H1 (cell line): ENCODE measurements around the gene CSF2. TPM values are rescaled to one million over a fixed set of nuclear protein-coding genes. Genes with fewer than 3 reads are reported as not detected.

Experiments used
- CBX5 ChIP-seq: fragments of 300-800, 300-1000 bp; sonication (generic); IDR thresholded peaks from 2 replicates; pipeline ENCODE4 v1.7.1; 2016; ENCODE audit warnings: antibody characterized with exemption, low read length, low read depth
- CBX8 ChIP-seq: fragments of 300-800, 300-1000 bp; sonication (generic); IDR thresholded peaks from 2 replicates; pipeline ENCODE4 v1.7.1; 2016; ENCODE audit warnings: low read depth, low read length, borderline replicate concordance
- EGR1 ChIP-seq: IDR thresholded peaks from 2 replicates; pipeline ENCODE4 v1.6.1; 2011; ENCODE audit warnings: low read depth, low read length, borderline replicate concordance
- EP300 ChIP-seq, 2 experiments: IDR thresholded peaks; 1 replicate in 1 of 2; 2 replicates in 1 of 2; pipeline ENCODE4 v1.6.1; 2011 to 2012; ENCODE audit warnings: low read depth in 2 of 2, low read length in 2 of 2, mild to moderate bottlenecking in 2 of 2, borderline replicate concordance in 1 of 2, inconsistent platforms in 1 of 2, moderate library complexity in 1 of 2
- HDAC6 ChIP-seq: IDR thresholded peaks from one replicate; pipeline ENCODE4 v1.7.1; 2012; ENCODE audit warnings: low read depth, mild to moderate bottlenecking, inconsistent platforms, low read length, moderate library complexity
- RXRA ChIP-seq: IDR thresholded peaks from 2 replicates; pipeline ENCODE4 v1.6.1; 2011; ENCODE audit warnings: low read depth, mild to moderate bottlenecking, low read length, moderate library complexity; ENCODE audit not compliant: insufficient read depth
- USF2 ChIP-seq: IDR thresholded peaks from 2 replicates; pipeline ENCODE4 v1.6.1; 2011; ENCODE audit warnings: low read length, improper control_type of control experiment
- ZNF274 ChIP-seq: IDR thresholded peaks from 2 replicates; pipeline ENCODE4 v1.7.0; 2012; ENCODE audit warnings: low read length, borderline replicate concordance; ENCODE audit errors: extremely low read depth
- polyA plus RNA-seq, 7 experiments: library from polyadenylated mRNA; depleted of rRNA in 3 of 7; stranded (reverse) in 5 of 7; unstranded in 2 of 7; fragments of >200 nt in 5 of 7; fragments of 200-250 nt in 2 of 7; gene quantifications; 1 replicate in 5 of 7; 2 replicates in 1 of 7; 4 replicates in 1 of 7; pipeline versions ENCODE4 v1.2.1 to v1.2.3, GENCODE V29; 2011 to 2013; ENCODE audit warnings: missing spikeins in 2 of 7, mixed read lengths in 2 of 7
- total RNA-seq: library from RNA; stranded (reverse); fragmentation: NEBNext Ultra II Directional; extraction: Animal tissue kit (Norgen Biotek cat#: 25700); gene quantifications from 2 replicates; pipeline ENCODE4 v1.2.1, GENCODE V29; 2021
- TF ChIP-seq, protein P1 (sequence below): fragments of 300-600 bp; sonication (generic); IDR thresholded peaks from 2 replicates; pipeline ENCODE4 v1.7.1; 2012; ENCODE audit warnings: low read length, moderate library complexity, mild to moderate bottlenecking, inconsistent platforms; ENCODE audit not compliant: insufficient replicate concordance

CSF2 gene
- total and polyA plus RNA-seq, 2 of the 8 experiments (the other 6 are each of a cell fraction or from before 2014, with no cell fraction given): not detected

DNA sequence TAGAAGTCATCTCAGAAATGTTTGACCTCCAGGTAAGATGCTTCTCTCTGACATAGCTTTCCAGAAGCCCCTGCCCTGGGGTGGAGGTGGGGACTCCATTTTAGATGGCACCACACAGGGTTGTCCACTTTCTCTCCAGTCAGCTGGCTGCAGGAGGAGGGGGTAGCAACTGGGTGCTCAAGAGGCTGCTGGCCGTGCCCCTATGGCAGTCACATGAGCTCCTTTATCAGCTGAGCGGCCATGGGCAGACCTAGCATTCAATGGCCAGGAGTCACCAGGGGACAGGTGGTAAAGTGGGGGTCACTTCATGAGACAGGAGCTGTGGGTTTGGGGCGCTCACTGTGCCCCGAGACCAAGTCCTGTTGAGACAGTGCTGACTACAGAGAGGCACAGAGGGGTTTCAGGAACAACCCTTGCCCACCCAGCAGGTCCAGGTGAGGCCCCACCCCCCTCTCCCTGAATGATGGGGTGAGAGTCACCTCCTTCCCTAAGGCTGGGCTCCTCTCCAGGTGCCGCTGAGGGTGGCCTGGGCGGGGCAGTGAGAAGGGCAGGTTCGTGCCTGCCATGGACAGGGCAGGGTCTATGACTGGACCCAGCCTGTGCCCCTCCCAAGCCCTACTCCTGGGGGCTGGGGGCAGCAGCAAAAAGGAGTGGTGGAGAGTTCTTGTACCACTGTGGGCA, 642 bp downstream of the CSF2 start (continued):
- TF ChIP-seq ZNF274: no peak
- no peak for TF ChIP-seq EGR1
- no peak for TF ChIP-seq CBX5
- TF ChIP-seq RXRA: no peak
- no peak for TF ChIP-seq USF2
- TF ChIP-seq CBX8: no peak
- TF ChIP-seq EP300 (IDR thresholded peaks at IDR 0.05; ENCODE audit: borderline replicate concordance in 1 of 2, low read depth in 2 of 2, low read length in 2 of 2): no peak
- TF ChIP-seq, protein P1, sequence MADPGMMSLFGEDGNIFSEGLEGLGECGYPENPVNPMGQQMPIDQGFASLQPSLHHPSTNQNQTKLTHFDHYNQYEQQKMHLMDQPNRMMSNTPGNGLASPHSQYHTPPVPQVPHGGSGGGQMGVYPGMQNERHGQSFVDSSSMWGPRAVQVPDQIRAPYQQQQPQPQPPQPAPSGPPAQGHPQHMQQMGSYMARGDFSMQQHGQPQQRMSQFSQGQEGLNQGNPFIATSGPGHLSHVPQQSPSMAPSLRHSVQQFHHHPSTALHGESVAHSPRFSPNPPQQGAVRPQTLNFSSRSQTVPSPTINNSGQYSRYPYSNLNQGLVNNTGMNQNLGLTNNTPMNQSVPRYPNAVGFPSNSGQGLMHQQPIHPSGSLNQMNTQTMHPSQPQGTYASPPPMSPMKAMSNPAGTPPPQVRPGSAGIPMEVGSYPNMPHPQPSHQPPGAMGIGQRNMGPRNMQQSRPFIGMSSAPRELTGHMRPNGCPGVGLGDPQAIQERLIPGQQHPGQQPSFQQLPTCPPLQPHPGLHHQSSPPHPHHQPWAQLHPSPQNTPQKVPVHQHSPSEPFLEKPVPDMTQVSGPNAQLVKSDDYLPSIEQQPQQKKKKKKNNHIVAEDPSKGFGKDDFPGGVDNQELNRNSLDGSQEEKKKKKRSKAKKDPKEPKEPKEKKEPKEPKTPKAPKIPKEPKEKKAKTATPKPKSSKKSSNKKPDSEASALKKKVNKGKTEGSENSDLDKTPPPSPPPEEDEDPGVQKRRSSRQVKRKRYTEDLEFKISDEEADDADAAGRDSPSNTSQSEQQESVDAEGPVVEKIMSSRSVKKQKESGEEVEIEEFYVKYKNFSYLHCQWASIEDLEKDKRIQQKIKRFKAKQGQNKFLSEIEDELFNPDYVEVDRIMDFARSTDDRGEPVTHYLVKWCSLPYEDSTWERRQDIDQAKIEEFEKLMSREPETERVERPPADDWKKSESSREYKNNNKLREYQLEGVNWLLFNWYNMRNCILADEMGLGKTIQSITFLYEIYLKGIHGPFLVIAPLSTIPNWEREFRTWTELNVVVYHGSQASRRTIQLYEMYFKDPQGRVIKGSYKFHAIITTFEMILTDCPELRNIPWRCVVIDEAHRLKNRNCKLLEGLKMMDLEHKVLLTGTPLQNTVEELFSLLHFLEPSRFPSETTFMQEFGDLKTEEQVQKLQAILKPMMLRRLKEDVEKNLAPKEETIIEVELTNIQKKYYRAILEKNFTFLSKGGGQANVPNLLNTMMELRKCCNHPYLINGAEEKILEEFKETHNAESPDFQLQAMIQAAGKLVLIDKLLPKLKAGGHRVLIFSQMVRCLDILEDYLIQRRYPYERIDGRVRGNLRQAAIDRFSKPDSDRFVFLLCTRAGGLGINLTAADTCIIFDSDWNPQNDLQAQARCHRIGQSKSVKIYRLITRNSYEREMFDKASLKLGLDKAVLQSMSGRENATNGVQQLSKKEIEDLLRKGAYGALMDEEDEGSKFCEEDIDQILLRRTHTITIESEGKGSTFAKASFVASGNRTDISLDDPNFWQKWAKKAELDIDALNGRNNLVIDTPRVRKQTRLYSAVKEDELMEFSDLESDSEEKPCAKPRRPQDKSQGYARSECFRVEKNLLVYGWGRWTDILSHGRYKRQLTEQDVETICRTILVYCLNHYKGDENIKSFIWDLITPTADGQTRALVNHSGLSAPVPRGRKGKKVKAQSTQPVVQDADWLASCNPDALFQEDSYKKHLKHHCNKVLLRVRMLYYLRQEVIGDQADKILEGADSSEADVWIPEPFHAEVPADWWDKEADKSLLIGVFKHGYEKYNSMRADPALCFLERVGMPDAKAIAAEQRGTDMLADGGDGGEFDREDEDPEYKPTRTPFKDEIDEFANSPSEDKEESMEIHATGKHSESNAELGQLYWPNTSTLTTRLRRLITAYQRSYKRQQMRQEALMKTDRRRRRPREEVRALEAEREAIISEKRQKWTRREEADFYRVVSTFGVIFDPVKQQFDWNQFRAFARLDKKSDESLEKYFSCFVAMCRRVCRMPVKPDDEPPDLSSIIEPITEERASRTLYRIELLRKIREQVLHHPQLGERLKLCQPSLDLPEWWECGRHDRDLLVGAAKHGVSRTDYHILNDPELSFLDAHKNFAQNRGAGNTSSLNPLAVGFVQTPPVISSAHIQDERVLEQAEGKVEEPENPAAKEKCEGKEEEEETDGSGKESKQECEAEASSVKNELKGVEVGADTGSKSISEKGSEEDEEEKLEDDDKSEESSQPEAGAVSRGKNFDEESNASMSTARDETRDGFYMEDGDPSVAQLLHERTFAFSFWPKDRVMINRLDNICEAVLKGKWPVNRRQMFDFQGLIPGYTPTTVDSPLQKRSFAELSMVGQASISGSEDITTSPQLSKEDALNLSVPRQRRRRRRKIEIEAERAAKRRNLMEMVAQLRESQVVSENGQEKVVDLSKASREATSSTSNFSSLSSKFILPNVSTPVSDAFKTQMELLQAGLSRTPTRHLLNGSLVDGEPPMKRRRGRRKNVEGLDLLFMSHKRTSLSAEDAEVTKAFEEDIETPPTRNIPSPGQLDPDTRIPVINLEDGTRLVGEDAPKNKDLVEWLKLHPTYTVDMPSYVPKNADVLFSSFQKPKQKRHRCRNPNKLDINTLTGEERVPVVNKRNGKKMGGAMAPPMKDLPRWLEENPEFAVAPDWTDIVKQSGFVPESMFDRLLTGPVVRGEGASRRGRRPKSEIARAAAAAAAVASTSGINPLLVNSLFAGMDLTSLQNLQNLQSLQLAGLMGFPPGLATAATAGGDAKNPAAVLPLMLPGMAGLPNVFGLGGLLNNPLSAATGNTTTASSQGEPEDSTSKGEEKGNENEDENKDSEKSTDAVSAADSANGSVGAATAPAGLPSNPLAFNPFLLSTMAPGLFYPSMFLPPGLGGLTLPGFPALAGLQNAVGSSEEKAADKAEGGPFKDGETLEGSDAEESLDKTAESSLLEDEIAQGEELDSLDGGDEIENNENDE: no peak
- no peak for TF ChIP-seq HDAC6
